Activated T-cell treated with anti-CD3 and anti-CD28 coated beads for 48 hours (primary cell): Measurements from ENCODE around the gene HPSE2.

ENCODE experiments used
- DNase-seq: peaks from one replicate; pipeline ENCODE4 v3.0.0-alpha.2; 2020; ENCODE audit warnings: low read depth

The HPSE2 gene

DNA sequence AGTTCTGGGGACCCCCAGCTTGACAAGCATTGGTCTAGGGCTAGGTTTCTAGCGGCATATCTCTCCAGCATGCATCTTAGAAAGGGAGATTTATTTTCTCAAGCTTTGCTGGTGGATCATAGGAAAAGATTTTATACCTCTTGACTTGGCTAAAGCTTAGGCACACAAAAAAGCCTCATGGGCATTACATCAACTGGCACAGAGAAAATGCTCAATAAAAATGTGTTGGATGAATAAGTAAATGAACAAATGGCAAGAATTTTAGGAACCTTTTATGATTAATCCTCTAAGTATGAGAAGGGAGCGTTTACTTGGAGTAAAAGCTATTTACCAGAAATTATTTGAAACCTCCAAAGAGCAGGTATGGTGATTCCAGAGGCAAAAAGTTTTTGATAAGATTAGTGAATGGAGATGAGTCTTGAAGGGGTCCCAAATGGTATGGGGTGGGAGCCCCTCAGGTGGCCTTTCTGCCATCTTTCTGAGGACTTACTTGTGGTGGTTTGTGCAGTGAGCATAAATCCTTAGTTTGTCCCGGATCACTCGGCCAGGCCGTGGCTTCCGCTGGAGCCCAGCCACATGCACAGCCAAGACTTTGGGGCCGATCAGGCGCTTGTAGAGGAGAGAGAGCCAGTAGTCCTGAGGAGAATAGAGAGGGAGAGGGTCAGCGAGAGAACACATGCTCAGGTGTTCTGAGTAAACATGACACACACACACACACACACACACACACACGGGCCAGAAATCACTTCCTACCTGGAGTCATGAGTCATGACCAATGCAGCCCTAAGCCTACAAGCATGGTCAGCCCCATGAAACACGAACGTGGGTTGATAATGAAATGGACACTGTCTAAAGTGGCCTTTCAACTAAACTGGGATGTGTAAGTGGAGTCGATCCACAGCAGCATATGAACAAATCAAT lies 745.8 kb downstream of the HPSE2 start:
- no peak for DNase-seq

DNA sequence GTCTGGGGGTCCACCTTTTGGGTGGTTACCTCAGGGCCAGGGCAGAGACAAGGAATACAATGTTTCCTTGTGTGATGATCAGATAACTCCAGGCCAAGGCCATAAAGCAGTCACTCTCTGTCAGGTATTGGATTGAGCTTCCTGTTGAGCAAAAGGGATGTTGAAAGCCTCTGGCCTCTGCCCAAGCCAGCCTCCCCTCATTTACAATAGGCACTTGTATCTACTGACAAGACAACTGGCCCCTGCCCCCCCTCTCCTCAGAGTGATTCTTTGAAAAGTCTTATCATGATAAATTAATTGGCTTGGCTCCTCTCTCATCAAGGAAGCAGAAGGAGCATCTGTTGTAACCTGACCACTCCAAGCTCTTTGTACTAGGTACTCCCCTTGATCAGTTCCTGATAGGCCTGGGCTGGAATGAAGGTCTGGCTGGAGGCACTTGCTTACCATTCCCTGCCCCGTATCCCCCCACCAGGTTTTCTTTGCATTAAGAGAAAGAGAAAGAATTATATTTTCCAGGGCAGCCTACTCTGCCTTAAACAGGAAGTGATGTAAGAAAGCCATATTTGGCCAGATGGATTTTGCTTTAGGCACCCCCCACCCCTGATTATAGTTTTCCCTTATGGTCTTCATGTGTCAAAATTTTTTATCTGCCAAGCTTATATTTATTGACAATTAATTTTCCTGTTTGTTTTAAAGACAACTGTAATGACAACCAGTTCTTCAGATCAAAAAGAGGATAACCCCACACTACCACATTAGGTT lies 746.8 kb downstream of the HPSE2 start:
- DNase-seq: no peak

GRCh38 chr10:98487649-98488048 lies 748.0 kb downstream of the HPSE2 start:
- no peak for DNase-seq

- no peak for DNase-seq
Observed at GRCh38 chr10:98486421-98486820, 749.2 kb downstream of the HPSE2 start.

- no peak for DNase-seq
Observed at GRCh38 chr10:98485959-98486358, 749.7 kb downstream of the HPSE2 start.

DNA sequence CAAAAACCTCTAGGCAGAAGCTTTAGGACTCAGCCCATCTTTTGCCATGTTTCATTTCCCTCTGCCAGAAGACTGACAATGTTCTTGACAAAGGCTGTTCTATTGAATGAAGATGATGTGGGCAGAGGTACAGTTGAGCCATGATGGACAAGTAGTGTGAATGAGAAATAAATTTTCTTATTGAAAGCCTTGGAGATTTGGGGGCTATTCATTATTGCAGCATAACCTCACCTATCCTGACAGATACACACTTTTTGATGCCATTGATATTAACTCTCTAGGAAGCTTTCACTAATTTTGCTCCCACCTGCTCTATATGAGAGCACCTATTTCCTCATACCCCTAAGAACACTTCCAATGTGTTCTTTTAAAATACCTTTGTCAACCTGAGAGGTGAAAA lies 752.0 kb downstream of the HPSE2 start:
- DNase-seq: no peak

DNA sequence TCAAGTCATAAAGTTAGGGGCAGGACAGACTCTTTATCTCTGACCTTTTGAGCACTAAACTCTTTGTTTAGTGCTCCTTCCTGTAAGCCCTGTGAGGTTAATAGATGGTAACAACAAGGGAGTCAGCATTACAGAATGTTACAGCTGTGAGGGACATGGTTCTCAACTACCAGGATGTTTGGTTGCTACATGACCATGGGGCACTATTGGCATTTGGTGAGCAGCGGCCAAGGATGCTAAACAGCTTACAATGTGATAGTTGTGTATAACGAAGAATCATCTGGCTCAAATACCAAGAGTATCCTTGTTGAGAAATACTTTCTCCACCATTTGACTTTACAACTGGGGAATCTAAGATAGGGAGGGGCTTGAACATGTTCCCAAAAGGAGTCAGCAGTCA lies 753.6 kb downstream of the HPSE2 start:
- no peak for DNase-seq

DNA sequence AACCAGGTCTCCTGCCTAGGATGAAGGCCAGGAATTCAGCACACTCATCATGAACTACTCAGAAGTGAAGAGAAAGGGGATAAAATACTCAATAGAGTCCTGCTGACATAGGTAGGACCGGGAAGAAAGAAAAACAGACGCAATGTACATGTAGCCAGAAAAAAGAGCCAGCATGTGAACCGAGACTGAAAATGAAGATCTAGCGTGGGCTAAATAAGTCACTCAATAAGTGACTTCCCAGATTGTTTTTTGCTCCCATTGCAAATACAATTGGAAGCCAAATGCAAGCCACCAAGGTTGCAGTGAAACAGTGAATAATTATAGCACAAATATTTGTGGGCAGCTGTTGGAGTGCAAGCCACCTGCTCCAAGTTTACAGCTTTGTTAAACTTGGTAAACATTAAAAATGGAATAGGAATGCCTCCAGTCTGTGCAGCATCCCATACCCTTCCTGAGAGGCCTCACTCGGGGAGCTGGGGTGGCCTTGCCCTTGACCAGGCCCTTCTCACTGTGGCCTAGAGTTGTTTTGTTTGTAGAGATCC lies 754.2 kb downstream of the HPSE2 start:
- no peak for DNase-seq

DNA sequence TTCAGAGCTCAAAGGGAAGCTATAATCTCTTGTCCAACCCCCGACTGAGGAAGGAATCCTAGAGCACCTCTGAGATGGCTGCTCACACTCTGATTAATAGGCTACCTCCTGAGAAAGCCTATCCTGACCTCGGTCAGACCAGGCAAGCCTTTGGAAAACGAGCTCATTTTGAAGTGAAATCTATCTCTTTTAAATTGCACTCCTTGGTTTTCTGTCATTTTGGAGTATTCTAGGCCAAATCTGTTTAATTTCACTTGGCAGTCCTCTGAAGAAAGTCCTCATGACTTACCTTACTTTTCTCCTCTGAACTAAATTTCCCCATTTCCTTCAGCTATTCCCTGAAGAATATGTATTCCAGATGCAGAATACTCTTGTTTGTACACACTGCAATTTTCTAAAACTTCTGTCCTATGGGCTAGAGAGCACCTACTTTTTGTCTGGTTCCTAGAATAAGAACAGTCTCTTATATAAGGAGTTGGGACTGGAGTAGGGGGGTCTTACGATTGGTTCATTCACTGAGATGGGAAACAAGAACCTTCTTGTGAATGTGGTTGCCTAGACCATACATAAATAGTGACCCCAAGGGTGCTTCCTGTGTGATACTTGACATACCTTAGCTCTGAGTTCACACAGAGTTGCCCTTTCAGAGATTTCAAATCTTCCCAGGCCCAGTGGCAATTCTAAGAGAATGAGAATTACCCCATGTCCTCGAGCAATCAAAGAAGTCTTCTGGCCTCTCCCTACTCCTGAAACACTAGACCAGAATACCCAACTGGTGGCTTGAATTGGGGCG lies 757.0 kb downstream of the HPSE2 start:
- no peak for DNase-seq

DNA sequence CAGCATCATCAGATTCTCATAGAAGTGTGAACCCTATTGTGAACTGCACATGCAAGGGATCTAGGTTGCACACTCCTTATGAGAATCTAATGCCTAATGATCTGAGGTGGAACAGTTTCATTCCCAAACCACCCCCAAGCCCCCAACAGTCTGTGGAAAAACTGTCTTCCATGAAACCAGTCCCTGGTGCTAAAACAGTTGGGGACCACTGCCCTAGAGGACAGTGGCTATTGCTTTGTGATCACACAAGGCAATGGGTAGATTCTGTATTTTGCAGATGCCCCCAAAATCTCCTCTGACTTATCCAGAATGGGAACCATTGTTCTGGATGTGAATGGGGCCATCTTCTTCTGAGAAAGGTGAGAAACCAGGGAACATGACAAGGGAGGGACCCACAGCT lies 757.8 kb downstream of the HPSE2 start:
- no peak for DNase-seq

GRCh38 chr10:98474628-98475027 lies 761.0 kb downstream of the HPSE2 start:
- no peak for DNase-seq

DNA sequence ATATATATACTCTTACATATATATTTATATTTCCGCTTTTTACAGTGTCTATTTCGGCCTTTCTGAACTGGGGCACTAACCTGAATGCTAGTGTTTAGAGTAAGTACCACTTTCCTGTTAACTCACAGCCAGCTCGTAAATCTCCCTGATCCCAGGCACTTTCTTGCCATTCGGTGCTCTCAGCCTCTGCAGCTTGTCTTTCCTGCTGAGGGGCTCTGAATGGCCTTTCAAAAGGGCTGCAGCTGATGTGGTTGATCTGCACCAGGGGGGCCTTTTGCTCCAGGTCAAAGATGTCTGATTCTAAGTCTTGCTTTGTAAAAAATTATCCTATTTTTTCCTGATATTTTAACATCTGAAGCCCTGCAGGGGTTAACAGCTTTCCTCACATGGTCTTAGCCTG lies 763.5 kb downstream of the HPSE2 start:
- DNase-seq: no peak

GRCh38 chr10:98470850-98471249 lies 764.8 kb downstream of the HPSE2 start:
- no peak for DNase-seq

DNA sequence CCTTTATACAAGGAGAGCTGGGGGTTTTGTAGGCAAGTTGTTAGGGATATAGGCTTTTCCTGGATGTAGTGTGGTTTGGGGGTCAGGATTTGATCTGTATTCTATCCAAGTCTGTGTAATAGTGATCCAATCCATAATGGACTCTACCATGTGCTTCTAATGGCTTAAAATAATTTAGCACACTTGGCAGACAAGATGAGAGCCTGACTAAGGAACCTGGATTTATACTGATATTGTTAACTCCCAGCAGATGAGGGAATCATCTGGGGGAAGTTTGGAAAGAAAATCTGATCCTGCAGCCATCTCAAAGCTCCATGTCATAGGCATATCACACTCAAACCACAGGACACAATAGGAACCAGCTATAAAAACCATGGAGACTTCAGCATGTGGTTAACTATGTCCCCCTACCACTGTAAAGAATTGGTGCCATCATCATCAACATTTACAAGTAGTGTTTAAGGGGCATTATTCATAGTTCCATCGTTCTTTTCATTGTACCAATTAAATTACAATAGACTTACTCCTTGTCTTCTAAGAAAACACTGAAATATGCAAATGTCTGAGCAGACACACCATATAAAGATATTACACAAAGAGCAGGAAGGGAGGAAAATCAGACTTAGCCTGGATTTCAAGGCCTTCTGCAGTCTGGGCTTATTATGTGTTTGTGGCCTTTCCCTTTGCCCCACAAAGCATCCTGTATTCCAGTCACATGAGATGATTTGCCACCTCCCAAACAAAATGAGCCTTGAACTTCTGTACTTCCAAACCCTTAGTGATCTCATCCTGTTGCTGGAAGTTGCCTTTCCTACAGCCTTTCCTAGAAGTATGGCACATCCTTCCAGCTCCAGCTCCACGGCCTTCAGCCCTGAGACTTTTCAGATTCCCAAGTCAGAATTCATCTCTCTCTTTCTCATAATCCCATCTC lies 766.4 kb downstream of the HPSE2 start:
- DNase-seq: no peak

GRCh38 chr10:98467506-98468318 lies 767.9 kb downstream of the HPSE2 start:
- peak; percentile 32 for DNase-seq

- no peak for DNase-seq
Observed at GRCh38 chr10:98466861-98467505, 768.7 kb downstream of the HPSE2 start.

GRCh38 chr10:98465866-98466265 lies 769.8 kb downstream of the HPSE2 start:
- no peak for DNase-seq

GRCh38 chr10:98463976-98464754 lies 771.5 kb downstream of the HPSE2 start:
- no peak for DNase-seq

- no peak for DNase-seq
Observed at GRCh38 chr10:98463016-98463415, 772.6 kb downstream of the HPSE2 start.
